Effector CD8-positive, alpha-beta T cell (primary cell): Measurements from ENCODE around the gene SORL1.
"Not testable (repeated sequence)": the region's sequence is repeated elsewhere in the genome, so short reads cannot be mapped to it uniquely, and the experiment has no call there.

Experiments
- DNase-seq: peaks from one replicate; lab custom pipeline; 2025; lab: John Stamatoyannopoulos, UW
- total RNA-seq, 4 experiments: gene quantifications; one replicate each; lab custom pipeline; 2026; lab: John Stamatoyannopoulos, UW

The SORL1 gene
- 296 to 1,569 (median 848) reads per million in 4 experiments for total RNA-seq

GRCh38 chr11:121451986-121452608, at the start of gene SORL1:
SORL1 (plus strand) TSS chr11:121452314; CDS start chr11:121452332, 18 bp downstream.
- DNase-seq, result peak; percentile 48

- DNase-seq, result no peak
These were observed 46.5 kb upstream of the SORL1 start for GRCh38 chr11:121405646-121406045.

GRCh38 chr11:121406291-121406690, 45.8 kb upstream of the SORL1 start:
- no peak for DNase-seq

DNA sequence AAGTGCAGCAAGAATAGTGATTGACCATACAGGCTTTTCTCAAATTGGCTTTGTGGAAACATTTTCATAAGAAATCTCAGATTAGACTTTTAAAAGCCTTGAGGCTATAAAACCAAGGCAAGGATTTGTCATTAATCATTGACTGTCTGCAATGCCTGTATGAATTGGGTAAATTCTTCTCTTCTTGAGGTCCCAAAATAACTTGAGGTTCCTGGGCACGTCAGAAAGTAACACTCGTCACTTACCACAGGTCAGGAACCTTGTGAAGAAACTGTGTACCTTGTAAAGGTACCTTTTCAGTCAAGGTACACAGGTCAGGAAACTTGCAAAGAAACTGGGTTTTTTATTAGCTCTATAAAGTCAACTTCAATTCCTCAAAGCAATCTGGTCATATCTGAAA, 43.3 kb upstream of the SORL1 start:
- no peak for DNase-seq

- DNase-seq, result not testable (repeated sequence)
These were observed 42.1 kb upstream of the SORL1 start for GRCh38 chr11:121410041-121410440.

DNA sequence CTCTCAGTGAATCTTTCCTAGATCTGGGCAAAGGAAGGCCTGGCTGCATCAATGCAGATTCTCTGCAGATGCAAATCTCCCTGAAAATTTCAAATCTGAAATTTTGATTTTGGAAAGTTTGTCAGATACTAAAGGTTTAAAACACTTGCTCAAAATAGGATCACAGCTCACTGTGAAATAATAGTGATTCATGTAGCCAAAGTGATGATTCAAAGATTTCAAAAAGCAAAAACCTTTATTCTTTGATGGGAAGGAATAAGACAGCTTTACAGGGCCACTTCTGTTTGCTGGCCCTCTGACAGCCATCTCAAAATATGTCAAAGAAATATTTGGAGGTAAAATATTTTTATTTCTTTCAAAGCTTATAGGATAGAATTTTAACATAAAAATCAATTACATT, 40.8 kb upstream of the SORL1 start:
- DNase-seq, result not testable (repeated sequence)

DNA sequence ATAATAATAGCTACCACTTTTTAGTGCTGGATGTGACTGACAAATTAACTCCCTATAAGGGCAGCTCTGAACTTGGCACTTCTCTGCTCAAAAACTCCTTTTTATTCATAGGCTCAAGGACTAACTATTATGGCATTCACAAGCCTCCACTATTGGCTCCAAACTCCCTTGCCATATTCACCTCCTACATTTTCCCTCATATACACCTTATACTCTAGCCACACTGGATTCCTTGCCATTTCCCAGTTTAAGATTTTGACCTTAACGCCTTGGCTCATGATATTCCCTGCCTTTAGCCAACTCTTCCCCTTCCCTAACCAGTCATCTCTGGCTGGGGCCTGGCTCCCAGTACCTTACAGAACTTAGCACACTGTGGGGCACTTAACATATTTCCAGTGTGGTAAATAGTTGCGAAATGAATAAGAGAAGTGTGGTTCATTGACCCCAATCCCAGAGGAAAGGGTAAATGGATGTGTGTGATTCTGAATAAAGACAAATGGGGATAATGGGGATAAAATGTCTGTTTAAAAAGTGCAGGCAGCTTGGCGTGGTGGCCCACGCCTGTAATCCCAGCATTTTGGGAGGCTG, 40.0 kb upstream of the SORL1 start:
- no peak for DNase-seq

GRCh38 chr11:121412711-121413415, 39.3 kb upstream of the SORL1 start:
- no peak for DNase-seq

GRCh38 chr11:121414141-121414913, 37.8 kb upstream of the SORL1 start:
- no peak for DNase-seq

DNA sequence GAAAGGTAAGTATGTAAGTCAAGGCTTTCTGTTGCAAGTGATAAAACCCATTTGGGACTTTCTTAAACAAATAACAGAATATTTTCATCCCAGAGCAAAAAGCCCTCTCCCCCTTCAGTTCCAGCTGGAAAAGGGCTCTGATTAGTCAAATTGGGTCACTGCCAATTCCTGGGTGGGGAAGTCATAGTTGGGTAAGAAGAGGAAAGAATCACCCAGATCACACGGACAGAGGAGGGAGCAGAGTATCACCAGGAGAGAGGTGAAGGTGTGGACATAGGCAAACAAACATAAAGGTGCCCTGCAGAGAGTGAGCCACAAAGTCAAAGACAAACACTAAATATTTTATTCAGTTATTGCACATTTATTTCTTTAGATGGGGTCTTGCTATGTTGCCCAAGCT, 36.3 kb upstream of the SORL1 start:
- no peak for DNase-seq

- no peak for DNase-seq
These were observed 35.0 kb upstream of the SORL1 start for GRCh38 chr11:121417055-121417551.

GRCh38 chr11:121417607-121418006, 34.5 kb upstream of the SORL1 start:
- no peak for DNase-seq

DNA sequence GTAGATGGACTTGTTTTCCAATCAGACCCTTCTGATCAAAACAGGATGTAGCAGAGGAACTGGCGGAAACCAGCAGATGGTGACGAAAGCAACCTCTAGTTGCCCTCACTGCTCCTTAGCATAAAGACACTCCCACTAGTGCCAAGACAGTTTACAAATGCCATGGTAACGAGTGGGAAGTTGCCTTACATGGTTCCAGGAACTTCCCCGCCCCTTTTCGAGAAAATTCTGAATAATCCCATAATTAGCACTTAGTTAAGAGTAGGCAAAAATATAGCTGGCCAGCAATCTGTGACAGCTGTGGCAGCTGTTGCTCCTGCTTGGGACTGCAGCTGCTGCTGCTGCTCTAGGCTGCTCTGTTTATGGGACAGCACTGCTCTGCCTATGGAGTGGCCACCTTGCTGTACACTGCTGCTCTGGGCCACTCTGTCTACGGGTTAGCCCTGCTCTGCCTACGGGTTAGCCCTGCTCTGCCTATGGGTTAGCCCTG, 33.4 kb upstream of the SORL1 start:
- no peak for DNase-seq

DNA sequence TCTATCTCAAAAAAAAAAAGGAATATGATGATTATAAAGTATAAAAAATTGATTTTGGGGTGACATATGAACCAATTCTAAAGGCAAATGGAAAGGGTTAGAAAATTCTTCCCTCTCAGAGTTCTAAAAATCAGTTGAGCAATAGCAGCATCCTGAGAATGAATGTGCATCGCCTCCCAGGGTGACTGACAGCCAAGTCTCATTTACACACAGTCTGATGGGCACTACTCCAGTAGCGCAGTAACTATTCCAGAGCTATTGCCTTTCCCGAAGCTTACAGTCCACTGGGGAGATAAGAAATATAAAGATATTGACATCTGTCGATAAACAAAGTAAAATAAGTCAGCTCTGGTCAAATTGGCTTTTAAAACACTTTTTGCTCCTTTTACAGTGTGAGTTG, 32.3 kb upstream of the SORL1 start:
- DNase-seq, result no peak

DNA sequence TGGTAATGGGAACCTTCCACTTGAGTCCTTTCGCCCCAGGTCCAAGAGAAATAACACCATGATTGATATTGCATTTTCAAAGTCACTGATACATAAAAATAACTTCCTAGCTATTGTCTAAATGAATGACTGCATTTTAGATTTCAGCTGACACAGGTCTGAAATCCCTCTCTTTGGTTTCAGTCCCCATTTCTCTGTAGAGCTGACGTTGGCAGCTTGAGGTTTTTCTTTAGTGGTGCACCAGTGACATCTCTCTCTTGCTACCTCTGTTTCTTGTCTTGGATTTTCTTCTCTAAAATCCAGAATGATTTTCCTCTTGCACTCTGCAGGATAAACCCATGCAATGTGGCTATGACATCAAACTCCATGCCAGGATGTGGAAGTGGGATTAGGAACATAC, 31.7 kb upstream of the SORL1 start:
- DNase-seq, result no peak

DNA sequence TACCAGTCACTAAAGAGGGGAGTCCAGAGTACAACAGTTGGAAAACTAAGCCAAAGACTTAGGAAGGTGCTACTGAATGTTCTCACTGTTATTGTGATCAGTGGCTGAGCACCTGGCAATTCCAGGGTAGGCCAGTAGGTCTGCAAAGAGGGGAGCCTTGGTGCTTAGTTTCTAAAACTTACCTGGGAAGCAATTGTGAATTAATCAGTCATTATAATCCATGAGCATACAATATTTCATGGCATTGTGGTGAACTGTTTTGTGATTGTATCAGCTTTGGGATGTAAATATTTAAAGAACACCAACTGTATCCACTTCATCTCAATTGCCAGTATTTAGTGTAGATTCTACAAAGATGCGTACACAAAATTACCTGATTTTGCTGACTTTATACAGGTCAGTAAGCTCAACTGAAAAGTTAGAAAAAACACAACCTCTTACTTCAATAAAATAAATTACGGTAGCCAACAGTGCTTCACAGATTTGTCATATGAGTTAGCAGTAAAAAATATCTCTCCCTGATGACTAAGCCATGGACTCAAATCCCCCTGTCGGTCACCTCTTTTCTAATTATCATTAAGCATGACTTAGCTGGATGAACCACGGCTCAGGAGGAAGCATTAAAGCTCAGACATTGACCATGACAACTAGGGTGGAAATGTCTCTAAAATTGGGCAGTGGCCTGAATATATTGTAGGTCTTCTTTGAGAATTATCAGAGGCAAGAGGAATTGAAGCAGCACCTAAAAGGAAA, 30.8 kb upstream of the SORL1 start:
- no peak for DNase-seq

GRCh38 chr11:121422675-121423074, 29.4 kb upstream of the SORL1 start:
- DNase-seq, result no peak

DNA sequence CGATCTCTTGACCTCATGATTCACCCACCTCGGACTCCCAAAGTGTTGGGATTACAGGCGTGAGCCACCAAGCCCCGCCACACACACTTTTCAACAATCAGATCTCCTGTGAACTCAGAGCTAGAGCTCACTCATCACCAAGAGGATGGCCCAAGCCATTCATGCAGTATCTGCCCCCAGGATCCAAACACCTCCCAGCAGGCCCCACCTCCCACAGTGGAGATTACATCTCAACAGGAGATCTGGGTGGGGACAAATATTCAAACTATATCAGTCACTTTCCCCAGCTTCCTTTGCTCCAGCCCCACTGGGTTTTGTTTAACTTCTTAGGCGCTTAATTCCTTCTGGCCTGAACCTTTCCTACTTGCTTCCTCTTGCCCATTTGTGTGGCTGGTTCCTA, 26.3 kb upstream of the SORL1 start:
- no peak for DNase-seq

DNA sequence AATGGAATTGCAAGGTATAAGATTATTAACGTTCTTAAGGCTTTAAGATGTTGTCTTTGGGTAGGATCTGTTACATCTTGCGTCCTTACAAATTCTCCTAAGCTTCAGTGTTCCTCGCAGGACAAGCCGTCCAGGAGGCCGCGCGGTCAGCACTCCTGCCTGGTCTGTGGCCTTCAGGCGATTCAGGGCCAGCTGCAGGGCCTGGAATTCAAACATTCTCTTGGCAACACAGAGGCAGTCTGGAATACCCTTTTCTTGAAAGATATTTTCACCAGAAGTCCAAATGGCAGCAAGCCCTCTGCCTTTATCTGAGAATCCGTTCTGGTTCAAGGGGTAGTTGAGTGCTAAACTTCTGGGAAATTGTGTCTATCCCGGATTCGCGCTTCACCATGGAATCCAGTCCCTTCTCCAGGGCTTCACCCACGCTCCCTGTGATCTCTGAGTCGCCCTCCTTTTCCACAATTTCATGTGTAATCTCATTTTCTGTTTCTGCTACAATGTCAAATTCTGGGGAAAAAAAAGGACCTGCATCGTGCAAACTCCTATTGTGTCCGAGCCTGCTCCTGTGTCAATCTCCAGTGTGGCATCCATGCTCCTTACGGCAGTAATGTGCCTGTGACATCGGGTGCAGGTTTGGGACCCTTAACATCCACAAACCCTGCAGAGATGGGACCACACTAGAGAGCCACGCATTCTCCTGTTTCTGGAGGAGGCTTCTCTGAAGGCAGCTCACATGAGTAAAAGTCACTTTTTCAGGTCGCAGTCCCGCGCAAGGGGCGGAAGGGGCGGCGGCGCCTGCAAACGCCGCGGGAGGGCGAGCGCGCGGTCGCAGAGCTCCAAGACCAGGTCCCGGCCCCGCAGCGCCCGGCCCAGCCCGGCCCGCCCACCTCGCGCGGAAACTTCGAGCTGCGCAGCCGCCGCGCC, 25.4 kb upstream of the SORL1 start:
- peak; percentile 11 for DNase-seq

- DNase-seq, result no peak
These were observed 24.7 kb upstream of the SORL1 start for GRCh38 chr11:121427400-121427744.
